Liver (tissue), 9 donors: ENCODE results near the gene TCP1. TPM values are rescaled to one million over a fixed set of nuclear protein-coding genes. Genes with fewer than 3 reads are reported as not detected.

ENCODE experiments used
- DNase-seq: peaks from one replicate; pipeline ENCODE4 v3.0.0-alpha.2; 2017; ENCODE audit warnings: low spot score
- H3K27ac ChIP-seq, 2 donors: one replicate each; pipeline ENCODE4 v1.7.0; 2013; ENCODE audit warnings: inconsistent platforms in 2 of 2, low read length in 2 of 2, control low read depth in 1 of 2, low read depth in 1 of 2, mild to moderate bottlenecking in 1 of 2
- H3K27me3 ChIP-seq, 4 donors: one replicate each; pipeline versions ENCODE4 v1.6.1 to v1.7.0; 2013; ENCODE audit warnings: low read length in 3 of 4, inconsistent platforms in 1 of 4, mild to moderate bottlenecking in 1 of 4, moderate library complexity in 1 of 4; ENCODE audit not compliant: control insufficient read depth in 4 of 4, insufficient read depth in 4 of 4
- H3K36me3 ChIP-seq, 4 donors: one replicate each; pipeline versions ENCODE4 v1.6.1 to v1.7.0; 2013; ENCODE audit warnings: low read length in 3 of 4, mild to moderate bottlenecking in 3 of 4, low read depth in 1 of 4, moderate library complexity in 1 of 4; ENCODE audit not compliant: control insufficient read depth in 4 of 4, insufficient read depth in 3 of 4
- H3K4me1 ChIP-seq, 4 donors: one replicate each; pipeline versions ENCODE4 v1.6.1 to v1.7.0; 2013; ENCODE audit warnings: low read length in 3 of 4, mild to moderate bottlenecking in 3 of 4, moderate library complexity in 1 of 4; ENCODE audit not compliant: control insufficient read depth in 4 of 4, insufficient read depth in 4 of 4
- H3K4me3 ChIP-seq, 3 donors: one replicate each; pipeline versions ENCODE4 v1.6.1 to v1.7.0; 2013; ENCODE audit warnings: low read length in 3 of 3, control low read depth in 1 of 3, low read depth in 1 of 3, mild to moderate bottlenecking in 1 of 3
- H3K9ac ChIP-seq, 2 donors: one replicate each; pipeline ENCODE4 v1.7.0; 2013; ENCODE audit warnings: low read length in 2 of 2, mild to moderate bottlenecking in 2 of 2, moderate library complexity in 2 of 2, control low read depth in 1 of 2, low read depth in 1 of 2
- H3K9me3 ChIP-seq, 4 donors: one replicate each; pipeline versions ENCODE4 v1.6.1 to v1.7.0; 2013; ENCODE audit warnings: low read length in 3 of 4; ENCODE audit not compliant: control insufficient read depth in 4 of 4
- EGR1 ChIP-seq, 2 donors: IDR thresholded peaks; 2 replicates each; pipeline ENCODE4 v1.6.1; 2016 to 2018; ENCODE audit warnings: antibody characterized with exemption in 2 of 2, low read depth in 2 of 2
- FOXA1 ChIP-seq: IDR thresholded peaks from 2 replicates; pipeline ENCODE4 v1.6.1; 2016; ENCODE audit warnings: antibody characterized with exemption
- FOXA2 ChIP-seq: IDR thresholded peaks from 2 replicates; pipeline ENCODE4 v1.6.1; 2016; ENCODE audit warnings: antibody characterized with exemption
- NR2F2 ChIP-seq: IDR thresholded peaks from 2 replicates; pipeline ENCODE4 v1.6.1; 2016; ENCODE audit warnings: antibody characterized with exemption
- RAD21 ChIP-seq, 2 donors: IDR thresholded peaks; 2 replicates each; pipeline ENCODE4 v1.6.1; 2016; ENCODE audit warnings: antibody characterized with exemption in 2 of 2, mild to moderate bottlenecking in 2 of 2
- RXRA ChIP-seq, 2 donors: IDR thresholded peaks; 2 replicates each; pipeline ENCODE4 v1.6.1; 2017 to 2018; ENCODE audit warnings: antibody characterized with exemption in 2 of 2, mild to moderate bottlenecking in 1 of 2
- SP1 ChIP-seq: IDR thresholded peaks from 2 replicates; pipeline ENCODE4 v1.6.1; 2018; ENCODE audit warnings: antibody characterized with exemption, mild to moderate bottlenecking
- TAF1 ChIP-seq: conservative IDR thresholded peaks from 2 replicates; pipeline ENCODE4 v1.6.1; 2016; ENCODE audit warnings: antibody characterized with exemption, mild to moderate bottlenecking
- YY1 ChIP-seq: IDR thresholded peaks from 2 replicates; pipeline ENCODE4 v1.6.1; 2016; ENCODE audit warnings: antibody characterized with exemption, mild to moderate bottlenecking
- WGBS: extraction: QIAGEN DNeasy Blood & Tissue Kit; methylation state at CpG from one replicate; pipeline ENCODE4 v1.1.7; 2013; 5-methylcytosine and 5-hydroxymethylcytosine counted together
- polyA plus RNA-seq, 2 donors: library from polyadenylated mRNA; stranded (reverse) in 1 of 2; unstranded in 1 of 2; fragments of 200-250 nt in 1 of 2; fragments of >200 nt in 1 of 2; fragmentation: Nextera tagmentation in 1 of 2; extraction: Ambion mirVana in 1 of 2; gene quantifications; one replicate each; pipeline versions ENCODE4 v1.2.1 to v1.2.3, GENCODE V29; 2013 to 2015
- total RNA-seq, 2 donors: library from RNA; depleted of rRNA; stranded (reverse); fragments of >200 nt; gene quantifications; one replicate each; pipeline ENCODE4 v1.2.3, GENCODE V29; 2014
- TF ChIP-seq, protein P1 (sequence below): IDR thresholded peaks from 2 replicates; pipeline ENCODE4 v1.6.1; 2016; ENCODE audit warnings: antibody characterized with exemption, mild to moderate bottlenecking
- TF ChIP-seq, protein P2 (sequence below): IDR thresholded peaks from 2 replicates; pipeline ENCODE4 v1.6.1; 2016; ENCODE audit warnings: antibody characterized with exemption
- TF ChIP-seq, protein P3 (sequence below): IDR thresholded peaks from 2 replicates; pipeline ENCODE4 v1.6.1; 2016; ENCODE audit warnings: antibody characterized with exemption
- TF ChIP-seq, protein P4 (sequence below): fragments of 150-350 bp; IDR thresholded peaks from 2 replicates; pipeline ENCODE4 v1.5.1; 2017; ENCODE audit warnings: improper control_type of control experiment, low read depth, low read length; ENCODE audit not compliant: missing input control
- TF ChIP-seq, protein P5 (sequence below): IDR thresholded peaks from 2 replicates; pipeline ENCODE4 v1.6.1; 2016; ENCODE audit warnings: antibody characterized with exemption
- donor health status: healthy.
- donor health status: healthy.
- donor health status: healthy.
- donor health status: healthy.
- donor health status: healthy.

The TCP1 gene
- total and polyA plus RNA-seq, 4 donors = 59.5 to 155 (median 94.3) TPM

DNA sequence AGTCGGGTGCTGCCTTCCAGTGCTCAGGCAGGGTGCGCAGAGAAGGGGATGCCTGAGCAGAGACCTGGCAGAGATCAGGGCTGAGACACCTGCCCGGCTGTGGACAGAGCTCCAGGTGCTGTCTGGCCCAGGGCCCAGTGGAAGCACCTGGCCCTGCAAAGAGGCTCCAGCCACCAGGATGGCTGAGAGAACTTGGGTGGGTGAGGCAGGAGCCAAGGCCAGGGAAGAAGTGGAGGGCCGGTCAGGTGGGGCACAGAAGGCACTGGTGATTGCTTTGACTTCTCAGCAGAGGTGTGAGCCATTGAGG lies 41.9 kb upstream of the TCP1 start:
- no peaks in the 10 kb centered on the region for H3K9me3 ChIP-seq
- H3K4me3 ChIP-seq = no peak overlapping the region
- H3K27me3 ChIP-seq = no peaks in the 10 kb centered on the region
- H3K9ac ChIP-seq = no peak overlapping the region
- no peak for DNase-seq
- no peak overlapping the region for H3K27ac ChIP-seq
- H3K36me3 ChIP-seq = no peaks in the 10 kb centered on the region
- no peaks in the 10 kb centered on the region for H3K4me1 ChIP-seq
- TF ChIP-seq FOXA2 = no peak
- TF ChIP-seq, protein P1, sequence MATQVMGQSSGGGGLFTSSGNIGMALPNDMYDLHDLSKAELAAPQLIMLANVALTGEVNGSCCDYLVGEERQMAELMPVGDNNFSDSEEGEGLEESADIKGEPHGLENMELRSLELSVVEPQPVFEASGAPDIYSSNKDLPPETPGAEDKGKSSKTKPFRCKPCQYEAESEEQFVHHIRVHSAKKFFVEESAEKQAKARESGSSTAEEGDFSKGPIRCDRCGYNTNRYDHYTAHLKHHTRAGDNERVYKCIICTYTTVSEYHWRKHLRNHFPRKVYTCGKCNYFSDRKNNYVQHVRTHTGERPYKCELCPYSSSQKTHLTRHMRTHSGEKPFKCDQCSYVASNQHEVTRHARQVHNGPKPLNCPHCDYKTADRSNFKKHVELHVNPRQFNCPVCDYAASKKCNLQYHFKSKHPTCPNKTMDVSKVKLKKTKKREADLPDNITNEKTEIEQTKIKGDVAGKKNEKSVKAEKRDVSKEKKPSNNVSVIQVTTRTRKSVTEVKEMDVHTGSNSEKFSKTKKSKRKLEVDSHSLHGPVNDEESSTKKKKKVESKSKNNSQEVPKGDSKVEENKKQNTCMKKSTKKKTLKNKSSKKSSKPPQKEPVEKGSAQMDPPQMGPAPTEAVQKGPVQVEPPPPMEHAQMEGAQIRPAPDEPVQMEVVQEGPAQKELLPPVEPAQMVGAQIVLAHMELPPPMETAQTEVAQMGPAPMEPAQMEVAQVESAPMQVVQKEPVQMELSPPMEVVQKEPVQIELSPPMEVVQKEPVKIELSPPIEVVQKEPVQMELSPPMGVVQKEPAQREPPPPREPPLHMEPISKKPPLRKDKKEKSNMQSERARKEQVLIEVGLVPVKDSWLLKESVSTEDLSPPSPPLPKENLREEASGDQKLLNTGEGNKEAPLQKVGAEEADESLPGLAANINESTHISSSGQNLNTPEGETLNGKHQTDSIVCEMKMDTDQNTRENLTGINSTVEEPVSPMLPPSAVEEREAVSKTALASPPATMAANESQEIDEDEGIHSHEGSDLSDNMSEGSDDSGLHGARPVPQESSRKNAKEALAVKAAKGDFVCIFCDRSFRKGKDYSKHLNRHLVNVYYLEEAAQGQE = no peak
- 82% methylated on average over 4 of the region's 4 CpGs for WGBS

DNA sequence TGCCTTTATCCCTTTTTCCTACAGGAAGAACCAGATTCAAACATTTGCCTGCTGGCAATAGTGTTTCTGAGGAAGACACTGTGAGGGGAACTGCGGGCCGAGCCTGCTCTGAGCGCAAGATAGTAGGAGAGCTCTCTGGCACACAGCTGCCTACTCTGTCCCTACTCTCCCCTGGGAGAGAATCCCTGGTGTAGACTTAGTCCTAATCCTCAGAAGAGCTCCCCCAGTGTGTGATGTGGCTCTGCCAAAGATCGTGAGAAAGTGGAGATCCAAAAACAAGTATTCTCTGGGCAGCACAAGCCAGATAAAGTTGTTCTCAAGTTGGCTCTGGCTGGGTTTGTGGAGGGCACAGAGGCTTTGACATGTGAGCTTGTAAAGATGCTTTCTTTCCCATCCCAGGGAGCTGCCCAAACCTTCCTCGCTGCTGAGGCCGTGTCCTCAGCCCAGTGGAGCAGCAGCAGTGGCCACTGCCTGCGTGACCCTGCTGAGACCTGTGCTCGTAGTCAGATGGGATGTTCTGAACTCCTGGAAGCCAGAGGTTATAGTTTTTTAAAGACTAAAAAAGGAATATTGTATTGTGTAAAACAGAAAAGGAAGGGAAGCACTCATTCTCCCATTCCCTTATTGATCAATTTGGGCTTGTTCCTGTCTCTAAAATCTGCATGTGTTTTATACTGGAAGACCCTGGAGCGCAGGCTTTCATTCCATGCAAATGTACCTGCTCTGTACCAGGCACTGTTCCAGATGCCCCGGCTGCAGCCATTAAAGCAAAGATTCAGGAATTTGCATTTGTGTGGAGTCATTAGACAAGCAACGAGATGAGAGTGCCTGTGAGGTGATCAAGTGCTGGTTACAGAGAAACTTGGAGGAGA lies 41.3 kb upstream of the TCP1 start:
- H3K4me1 ChIP-seq = no peaks in the 10 kb centered on the region
- H3K27ac ChIP-seq = no peak overlapping the region
- no peak for DNase-seq
- no peaks in the 10 kb centered on the region for H3K9me3 ChIP-seq
- no peaks in the 10 kb centered on the region for H3K27me3 ChIP-seq
- H3K4me3 ChIP-seq = no peak overlapping the region
- H3K36me3 ChIP-seq = no peaks in the 10 kb centered on the region
- TF ChIP-seq FOXA2 = no peak
- no peak for TF ChIP-seq RAD21 (IDR thresholded peaks at IDR 0.05)
- TF ChIP-seq FOXA1 = no peak
- no peak for TF ChIP-seq TAF1
- no peak for TF ChIP-seq SP1
- no peak for TF ChIP-seq YY1
- TF ChIP-seq NR2F2 = no peak
- TF ChIP-seq, protein P2, sequence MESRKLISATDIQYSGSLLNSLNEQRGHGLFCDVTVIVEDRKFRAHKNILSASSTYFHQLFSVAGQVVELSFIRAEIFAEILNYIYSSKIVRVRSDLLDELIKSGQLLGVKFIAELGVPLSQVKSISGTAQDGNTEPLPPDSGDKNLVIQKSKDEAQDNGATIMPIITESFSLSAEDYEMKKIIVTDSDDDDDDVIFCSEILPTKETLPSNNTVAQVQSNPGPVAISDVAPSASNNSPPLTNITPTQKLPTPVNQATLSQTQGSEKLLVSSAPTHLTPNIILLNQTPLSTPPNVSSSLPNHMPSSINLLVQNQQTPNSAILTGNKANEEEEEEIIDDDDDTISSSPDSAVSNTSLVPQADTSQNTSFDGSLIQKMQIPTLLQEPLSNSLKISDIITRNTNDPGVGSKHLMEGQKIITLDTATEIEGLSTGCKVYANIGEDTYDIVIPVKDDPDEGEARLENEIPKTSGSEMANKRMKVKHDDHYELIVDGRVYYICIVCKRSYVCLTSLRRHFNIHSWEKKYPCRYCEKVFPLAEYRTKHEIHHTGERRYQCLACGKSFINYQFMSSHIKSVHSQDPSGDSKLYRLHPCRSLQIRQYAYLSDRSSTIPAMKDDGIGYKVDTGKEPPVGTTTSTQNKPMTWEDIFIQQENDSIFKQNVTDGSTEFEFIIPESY = no peak
- TF ChIP-seq, protein P1 = no peak
- TF ChIP-seq, protein P3, sequence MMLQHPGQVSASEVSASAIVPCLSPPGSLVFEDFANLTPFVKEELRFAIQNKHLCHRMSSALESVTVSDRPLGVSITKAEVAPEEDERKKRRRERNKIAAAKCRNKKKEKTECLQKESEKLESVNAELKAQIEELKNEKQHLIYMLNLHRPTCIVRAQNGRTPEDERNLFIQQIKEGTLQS = no peak
- TF ChIP-seq, protein P4, sequence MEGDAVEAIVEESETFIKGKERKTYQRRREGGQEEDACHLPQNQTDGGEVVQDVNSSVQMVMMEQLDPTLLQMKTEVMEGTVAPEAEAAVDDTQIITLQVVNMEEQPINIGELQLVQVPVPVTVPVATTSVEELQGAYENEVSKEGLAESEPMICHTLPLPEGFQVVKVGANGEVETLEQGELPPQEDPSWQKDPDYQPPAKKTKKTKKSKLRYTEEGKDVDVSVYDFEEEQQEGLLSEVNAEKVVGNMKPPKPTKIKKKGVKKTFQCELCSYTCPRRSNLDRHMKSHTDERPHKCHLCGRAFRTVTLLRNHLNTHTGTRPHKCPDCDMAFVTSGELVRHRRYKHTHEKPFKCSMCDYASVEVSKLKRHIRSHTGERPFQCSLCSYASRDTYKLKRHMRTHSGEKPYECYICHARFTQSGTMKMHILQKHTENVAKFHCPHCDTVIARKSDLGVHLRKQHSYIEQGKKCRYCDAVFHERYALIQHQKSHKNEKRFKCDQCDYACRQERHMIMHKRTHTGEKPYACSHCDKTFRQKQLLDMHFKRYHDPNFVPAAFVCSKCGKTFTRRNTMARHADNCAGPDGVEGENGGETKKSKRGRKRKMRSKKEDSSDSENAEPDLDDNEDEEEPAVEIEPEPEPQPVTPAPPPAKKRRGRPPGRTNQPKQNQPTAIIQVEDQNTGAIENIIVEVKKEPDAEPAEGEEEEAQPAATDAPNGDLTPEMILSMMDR = no peak
- no peak for TF ChIP-seq RXRA (IDR thresholded peaks at IDR 0.05)
- TF ChIP-seq, protein P5, sequence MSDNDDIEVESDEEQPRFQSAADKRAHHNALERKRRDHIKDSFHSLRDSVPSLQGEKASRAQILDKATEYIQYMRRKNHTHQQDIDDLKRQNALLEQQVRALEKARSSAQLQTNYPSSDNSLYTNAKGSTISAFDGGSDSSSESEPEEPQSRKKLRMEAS = no peak
- TF ChIP-seq EGR1 (IDR thresholded peaks at IDR 0.05; ENCODE audit: low read depth in 2 of 2) = no peak
- 78% methylated on average over 11 of the region's 11 CpGs for WGBS
- no peak overlapping the region for H3K9ac ChIP-seq
